Neural crest cell (in vitro differentiated cells): ENCODE results near the gene TMEM33. TPM values are rescaled to one million over a fixed set of nuclear protein-coding genes. Genes with fewer than 3 reads are reported as not detected.
A peak's percentile ranks its signal among the peaks of the same experiment; 100 is the strongest.
"Not testable (repeated sequence)": the region's sequence is repeated elsewhere in the genome, so short reads cannot be mapped to it uniquely, and the experiment has no call there.

Source experiments
- DNase-seq: peaks from one replicate; pipeline ENCODE4 v3.0.0; 2021; ENCODE audit warnings: low read depth, mixed read lengths, low spot score
- H3K27ac Mint-ChIP-seq: one replicate; pipeline ENCODE4 v1.8.0; 2021; ENCODE audit warnings: mild to moderate bottlenecking, mixed read lengths; ENCODE audit not compliant: unreplicated experiment
- H3K27me3 Mint-ChIP-seq: 2 replicates; pipeline ENCODE4 v1.8.0; 2021; ENCODE audit warnings: low read depth, mild to moderate bottlenecking, mixed read lengths
- H3K36me3 Mint-ChIP-seq: 2 replicates; pipeline ENCODE4 v1.8.0; 2021; ENCODE audit warnings: low read depth, mild to moderate bottlenecking, mixed read lengths
- H3K4me1 Mint-ChIP-seq: 2 replicates; pipeline ENCODE4 v1.8.0; 2021; ENCODE audit warnings: mixed read lengths
- H3K4me3 Mint-ChIP-seq: one replicate; pipeline ENCODE4 v1.8.0; 2021; ENCODE audit warnings: mild to moderate bottlenecking, mixed read lengths
- H3K9me3 Mint-ChIP-seq: 2 replicates; pipeline ENCODE4 v1.8.0; 2021; ENCODE audit warnings: mixed read lengths
- CTCF ChIP-seq: fragments of 200-600 bp; sonication (generic); conservative IDR thresholded peaks from 2 replicates; pipeline ENCODE4 v1.5.0; 2021; ENCODE audit warnings: antibody characterized with exemption, mild to moderate bottlenecking
- total RNA-seq: library from RNA; stranded (reverse); gene quantifications from 2 replicates; pipeline ENCODE4 v1.2.1, GENCODE V29; 2021

Gene TMEM33
- total RNA-seq, 1 donor from 2014 or later, result 73.9 TPM

DNA sequence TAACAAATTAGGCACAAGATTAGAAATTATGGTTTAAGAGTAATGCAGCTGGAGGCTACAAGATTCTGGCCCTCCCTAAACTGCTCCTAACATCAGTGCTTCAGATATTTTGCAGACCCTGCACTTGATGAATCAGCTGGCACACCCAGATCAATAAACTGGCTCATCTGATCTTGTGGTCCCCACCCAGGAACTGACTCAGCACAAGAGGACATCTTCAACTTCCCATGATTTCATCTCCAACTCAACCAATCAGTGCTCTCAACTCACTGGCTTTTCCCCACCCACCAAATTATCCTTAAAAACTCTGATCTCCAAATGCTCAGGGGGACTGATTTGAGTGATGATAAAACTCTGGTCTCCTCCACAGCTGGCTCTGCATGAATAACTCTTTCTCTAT is 21.7 kb upstream of the TMEM33 start:
- H3K27ac Mint-ChIP-seq, result no peak overlapping the region
- no peak for TF ChIP-seq CTCF
- H3K27me3 Mint-ChIP-seq, result no peaks in the 10 kb centered on the region
- H3K9me3 Mint-ChIP-seq, result no peaks in the 10 kb centered on the region
- no peak for DNase-seq
- no peaks in the 10 kb centered on the region for H3K36me3 Mint-ChIP-seq
- H3K4me1 Mint-ChIP-seq, result peaks cover 5% of the 10 kb centered on the region
- H3K4me3 Mint-ChIP-seq, result no peak overlapping the region

GRCh38 chr4:41918278-41918677 is 17.0 kb upstream of the TMEM33 start:
- no peak for TF ChIP-seq CTCF
- Mint-ChIP-seq H3K27ac (no peak overlapping the region), H3K9me3 (peaks cover 8% of the 10 kb centered on the region)

DNA sequence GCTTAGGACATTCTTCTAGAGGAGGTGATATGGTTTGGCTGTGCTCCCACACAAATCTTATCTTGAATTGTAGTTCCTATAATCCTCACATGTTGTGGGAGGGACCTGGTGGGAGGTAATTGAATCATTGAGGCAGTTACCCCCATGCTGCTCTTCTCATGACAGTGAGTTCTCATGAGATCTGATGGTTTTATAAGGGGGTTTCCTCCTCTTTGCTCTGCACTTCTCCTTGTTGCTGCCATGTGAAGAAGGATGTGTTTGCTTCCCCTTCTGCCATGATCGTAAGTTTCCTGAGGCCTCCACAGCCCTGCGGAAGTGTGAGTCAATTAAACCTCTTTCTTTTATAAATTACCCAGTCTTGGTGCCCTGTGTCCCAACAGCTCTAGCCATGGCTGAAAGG is 14.8 kb upstream of the TMEM33 start:
- not testable (repeated sequence) for H3K4me3 Mint-ChIP-seq, H3K36me3 Mint-ChIP-seq, H3K4me1 Mint-ChIP-seq, DNase-seq, H3K27ac Mint-ChIP-seq, H3K27me3 Mint-ChIP-seq, H3K9me3 Mint-ChIP-seq

More at GRCh38 chr4:41918278-41918677, 17.0 kb upstream of the TMEM33 start:
- no peak overlapping the region for H3K4me3 Mint-ChIP-seq
- H3K36me3 Mint-ChIP-seq, result peaks cover 4% of the 10 kb centered on the region
- peaks cover 2% of the 10 kb centered on the region for H3K27me3 Mint-ChIP-seq
- no peaks in the 10 kb centered on the region for H3K4me1 Mint-ChIP-seq
- DNase-seq, result no peak

DNA sequence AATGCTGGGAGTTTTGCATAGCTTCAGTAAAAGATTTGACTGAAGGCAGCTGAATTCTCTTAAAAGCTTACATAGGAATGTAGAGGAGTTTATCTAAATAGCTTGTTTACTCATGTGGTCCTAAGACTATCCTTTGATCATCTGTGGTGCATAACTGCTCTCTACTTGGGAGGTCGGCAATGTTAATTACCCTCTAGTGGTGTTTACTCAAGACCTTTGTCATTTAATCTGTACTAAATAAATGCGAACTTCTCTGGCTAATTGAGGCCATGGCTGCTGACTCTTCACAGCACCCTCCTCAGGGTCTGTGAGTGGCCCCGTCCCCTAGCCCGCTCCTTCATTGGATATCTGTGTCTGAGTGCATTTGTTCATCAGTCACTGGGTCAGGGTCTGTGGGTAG is 13.8 kb upstream of the TMEM33 start:
- Mint-ChIP-seq H3K27ac (no peak overlapping the region), H3K9me3 (peaks cover 8% of the 10 kb centered on the region), H3K4me3 (no peak overlapping the region), H3K4me1 (no peaks in the 10 kb centered on the region), H3K36me3 (peaks cover 4% of the 10 kb centered on the region), H3K27me3 (peaks cover 2% of the 10 kb centered on the region)
- DNase-seq, result no peak
- TF ChIP-seq CTCF, result no peak

DNA sequence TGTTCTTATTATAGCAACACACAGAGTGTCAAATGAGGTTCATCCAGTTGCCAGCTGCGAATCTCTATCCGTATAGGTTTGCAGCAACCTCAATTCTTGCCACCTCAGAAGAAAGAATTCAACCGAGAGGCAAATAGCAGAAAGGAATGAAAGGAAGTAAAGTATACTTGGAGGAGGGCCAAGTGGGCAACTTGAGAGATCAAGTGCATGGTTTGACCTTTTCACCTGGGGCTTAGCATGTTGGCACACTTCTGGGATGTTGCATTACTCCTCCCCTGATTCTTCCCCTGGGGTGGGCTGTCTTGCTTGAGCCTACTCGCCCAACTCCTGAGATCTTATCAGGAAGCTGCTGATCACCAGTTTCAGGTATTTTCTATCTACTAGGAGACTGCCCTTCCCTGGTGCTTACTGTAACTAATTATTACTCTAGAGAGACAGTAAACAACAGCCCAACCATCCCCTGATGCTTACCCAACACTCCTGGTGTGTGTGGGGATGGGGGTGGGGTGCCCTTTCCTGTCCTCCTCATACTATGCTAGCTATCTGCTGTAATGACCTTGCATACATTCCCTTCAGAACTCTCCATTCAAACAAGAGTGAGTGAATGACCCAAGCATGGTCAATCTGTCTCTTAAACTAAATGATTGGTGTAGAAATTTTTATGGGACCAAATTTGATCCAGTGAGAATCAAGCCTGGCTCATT is 7.3 kb upstream of the TMEM33 start:
- Mint-ChIP-seq H3K36me3 (no peaks in the 10 kb centered on the region), H3K9me3 (no peaks in the 10 kb centered on the region), H3K4me1 (peaks cover 7% of the 10 kb centered on the region), H3K4me3 (no peak overlapping the region), H3K27ac (no peak overlapping the region), H3K27me3 (peaks cover 20% of the 10 kb centered on the region)
- TF ChIP-seq CTCF, result no peak
- no peak for DNase-seq

DNA sequence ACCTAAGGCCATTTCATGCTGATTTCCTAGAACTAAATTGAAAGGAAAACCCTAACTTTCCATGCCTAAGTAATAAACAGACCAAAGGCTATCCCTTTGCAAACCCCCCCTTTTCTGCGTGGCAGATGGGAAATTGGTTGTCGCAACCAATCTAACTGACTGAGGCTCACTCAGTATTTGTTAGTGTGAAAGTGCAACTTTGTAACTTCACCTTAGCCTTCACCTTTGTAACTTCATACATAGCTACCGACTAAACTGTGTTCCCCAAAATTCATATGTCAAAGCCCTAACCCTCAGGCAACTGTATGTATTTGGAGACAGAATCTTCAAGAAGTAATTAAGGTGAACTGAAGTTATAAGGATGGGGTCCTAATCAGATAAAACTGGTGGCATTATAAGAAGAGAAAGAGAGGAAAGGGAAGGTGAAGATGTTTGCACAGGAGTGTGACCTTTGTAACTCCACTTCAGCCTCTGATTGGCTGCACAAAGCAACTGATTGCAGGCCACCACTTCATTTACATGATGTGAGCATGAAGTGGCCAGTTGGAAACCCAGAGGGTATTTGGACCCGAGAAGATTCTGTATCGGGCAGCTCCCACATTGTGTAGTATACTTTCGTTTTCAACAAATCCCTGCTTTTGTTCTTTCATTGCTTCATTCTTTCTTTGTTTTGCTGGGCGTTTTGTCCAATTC is 4.9 kb upstream of the TMEM33 start:
- TF ChIP-seq CTCF, result no peak
- DNase-seq, result no peak
- H3K27me3 Mint-ChIP-seq, result peaks cover 23% of the 10 kb centered on the region
- peak overlapping the region; percentile 54 for H3K4me3 Mint-ChIP-seq
- H3K36me3 Mint-ChIP-seq, result no peaks in the 10 kb centered on the region
- no peaks in the 10 kb centered on the region for H3K9me3 Mint-ChIP-seq
- peaks cover 15% of the 10 kb centered on the region for H3K4me1 Mint-ChIP-seq
- H3K27ac Mint-ChIP-seq, result no peak overlapping the region
